IPS-NIHi7 (cell line): ENCODE results near the gene MMP17.

Experiments
- DNase-seq: peaks from one replicate; pipeline ENCODE4 v3.0.0; 2012; ENCODE audit warnings: mixed read lengths; ENCODE audit errors: extremely low spot score

The MMP17 gene

GRCh38 chr12:131894981-131895639 lies 66.9 kb downstream of the MMP17 start:
- no peak for DNase-seq

- DNase-seq, result no peak
These were observed 67.5 kb downstream of the MMP17 start for GRCh38 chr12:131895640-131896079.

GRCh38 chr12:131896080-131896810 lies 68.1 kb downstream of the MMP17 start:
- peak; percentile 96 for DNase-seq

GRCh38 chr12:131896811-131897270 lies 68.6 kb downstream of the MMP17 start:
- DNase-seq, result no peak

- DNase-seq, result no peak
These were observed 69.1 kb downstream of the MMP17 start for GRCh38 chr12:131897276-131897675.

GRCh38 chr12:131897875-131898274 lies 69.7 kb downstream of the MMP17 start:
- no peak for DNase-seq

GRCh38 chr12:131900397-131900796 lies 72.2 kb downstream of the MMP17 start:
- no peak for DNase-seq
